Spleen (tissue), 11 donors: ENCODE data around the gene NUMB. TPM values are rescaled to one million over a fixed set of nuclear protein-coding genes. Genes with fewer than 3 reads are reported as not detected.

ENCODE experiments used
- DNase-seq: peaks from one replicate; pipeline ENCODE4 v3.0.0-alpha.2; 2020
- H3K27ac ChIP-seq, 8 donors: fragments of 200-600 bp; sonication (generic) in 7 of 8; 1 replicate in 4 of 8; 2 replicates in 4 of 8; pipeline versions ENCODE4 v1.5.0 to v1.8.0; 2016 to 2021; ENCODE audit warnings: inconsistent platforms in 4 of 8, mild to moderate bottlenecking in 4 of 8, moderate library complexity in 1 of 8
- H3K27me3 ChIP-seq, 7 donors: fragments of 200-600 bp; sonication (generic) in 6 of 7; replicated peaks in 1 of 7; 1 replicate in 4 of 7; 2 replicates in 3 of 7; pipeline versions ENCODE4 v1.5.0 to v1.8.0; 2016 to 2021; ENCODE audit warnings: inconsistent platforms in 3 of 7, mild to moderate bottlenecking in 1 of 7
- H3K36me3 ChIP-seq, 6 donors: fragments of 200-600 bp; sonication (generic) in 5 of 6; 1 replicate in 4 of 6; 2 replicates in 2 of 6; pipeline versions ENCODE4 v1.5.0 to v1.8.0; 2016 to 2021; ENCODE audit warnings: inconsistent platforms in 2 of 6
- H3K4me1 ChIP-seq, 6 donors: fragments of 200-600 bp; sonication (generic) in 5 of 6; 1 replicate in 3 of 6; 2 replicates in 3 of 6; pipeline versions ENCODE4 v1.5.0 to v1.8.0; 2016 to 2021; ENCODE audit warnings: inconsistent platforms in 3 of 6
- H3K4me3 ChIP-seq, 8 donors: fragments of 200-600 bp; sonication (generic) in 7 of 8; 1 replicate in 4 of 8; 2 replicates in 4 of 8; pipeline versions ENCODE4 v1.5.0 to v1.8.0; 2016 to 2021; ENCODE audit warnings: inconsistent platforms in 4 of 8, mild to moderate bottlenecking in 4 of 8, moderate library complexity in 2 of 8
- H3K9me3 ChIP-seq, 8 donors: fragments of 200-600 bp; sonication (generic) in 7 of 8; 1 replicate in 4 of 8; 2 replicates in 4 of 8; pipeline versions ENCODE4 v1.5.0 to v1.8.0; 2016 to 2021; ENCODE audit warnings: inconsistent platforms in 4 of 8
- POLR2A ChIP-seq, 3 donors: fragments of 450-650 bp; IDR thresholded peaks; one replicate each; pipeline ENCODE4 v1.5.1; 2017; ENCODE audit warnings: antibody characterized with exemption in 3 of 3, mild to moderate bottlenecking in 1 of 3
- POLR2AphosphoS5 ChIP-seq, 3 donors: sonication (generic); formaldehyde crosslinking; IDR thresholded peaks; one replicate each; pipeline ENCODE4 v1.5.1; 2017; ENCODE audit warnings: antibody characterized with exemption in 3 of 3
- WGBS, 5 donors: extraction: QIAGEN DNeasy Blood & Tissue Kit in 3 of 5; methylation state at CpG; one replicate each; pipeline versions ENCODE4 v1.1.5 to v1.1.7; 2013 to 2018; 5-methylcytosine and 5-hydroxymethylcytosine counted together
- intact Hi-C: fragments of 100-400 bp; cut with DNase I; formaldehyde crosslinking; loops from one replicate; pipeline ENCODE4 v1.15.0; 2023; ENCODE audit warnings: low total_unique reads
- polyA plus RNA-seq, 3 donors: library from polyadenylated mRNA; stranded (reverse); fragments of 200-250 nt; gene quantifications; one replicate each; pipeline ENCODE4 v1.2.1, GENCODE V29; 2013
- total RNA-seq, 7 donors: library from RNA; depleted of rRNA in 3 of 7; stranded (reverse); fragments of >200 nt in 3 of 7; fragmentation: NEBNext Ultra II Directional in 4 of 7; extraction: Animal tissue kit (Norgen Biotek cat#: 25700) in 4 of 7; gene quantifications; one replicate each; pipeline versions ENCODE4 v1.1.0 to v1.2.1, GENCODE V29; 2016 to 2021
- TF ChIP-seq, protein P1 (sequence below), 11 experiments: fragments of 200-600 bp in 7 of 11; fragments of 450-650 bp in 4 of 11; sonication (generic) in 4 of 11; IDR thresholded peaks in 8 of 11; conservative IDR thresholded peaks in 3 of 11; 1 replicate in 7 of 11; 2 replicates in 4 of 11; pipeline versions ENCODE4 v1.4.0 to v1.8.0; 2016 to 2021; ENCODE audit warnings: antibody characterized with exemption in 11 of 11, inconsistent platforms in 4 of 11, mild to moderate bottlenecking in 1 of 11
- donor health status: healthy with polysubstance abuse.
- donor health status: DM: no; HTN: no; CAD: no; lungs with moderate emphysema.
- donor health status: DM: no; HTN: no; CAD: no.
- donor health status: Bipolar disorder and iron deficiency.
- donor health status: healthy.
- donor health status: DM: no; HTN: no; CAD: no.
- donor health status: DM: yes; HTN: yes; CAD: no.

The NUMB gene
- total and polyA plus RNA-seq, 10 donors, result 19.8 to 165 (median 92.9) TPM

DNA sequence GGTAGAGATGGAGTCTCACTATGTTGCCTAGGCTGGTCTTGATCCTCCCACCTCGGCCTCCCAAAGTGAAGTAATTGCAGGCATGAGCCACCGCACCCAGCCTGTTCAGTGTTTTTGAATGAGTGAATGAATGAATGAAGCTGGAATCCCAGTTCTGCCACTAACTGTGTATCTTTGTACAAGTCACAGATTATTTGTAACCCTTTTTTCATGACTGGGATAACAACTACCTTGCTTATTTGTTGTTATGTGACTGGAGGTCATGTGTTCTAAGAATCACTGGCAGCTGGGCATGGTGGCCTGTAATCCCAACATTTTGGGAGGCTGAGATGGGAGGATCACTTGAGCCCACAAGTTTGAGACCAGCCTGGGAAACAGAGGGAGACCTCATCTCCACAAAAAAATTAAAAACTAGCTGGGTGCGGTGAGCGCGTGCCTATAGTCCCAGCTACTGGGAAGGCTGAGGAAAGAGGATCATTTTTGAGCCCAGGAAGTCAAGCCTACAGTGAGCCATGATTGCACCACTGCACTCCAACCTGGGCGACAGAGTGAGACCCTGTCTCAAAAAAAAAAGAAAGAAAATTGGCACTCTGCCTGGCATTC lies 13.3 kb upstream of the NUMB start:
- peaks cover 0 to 26% (median 6%) of the 10 kb centered on the region in 6 donors for H3K4me1 ChIP-seq
- no peak for DNase-seq
- intact Hi-C loops, result no loop called here
- H3K9me3 ChIP-seq, result no peaks in the 10 kb centered on the region
- no peaks in the 10 kb centered on the region for H3K36me3 ChIP-seq
- no peak overlapping the region for H3K4me3 ChIP-seq
- TF ChIP-seq, protein P1, sequence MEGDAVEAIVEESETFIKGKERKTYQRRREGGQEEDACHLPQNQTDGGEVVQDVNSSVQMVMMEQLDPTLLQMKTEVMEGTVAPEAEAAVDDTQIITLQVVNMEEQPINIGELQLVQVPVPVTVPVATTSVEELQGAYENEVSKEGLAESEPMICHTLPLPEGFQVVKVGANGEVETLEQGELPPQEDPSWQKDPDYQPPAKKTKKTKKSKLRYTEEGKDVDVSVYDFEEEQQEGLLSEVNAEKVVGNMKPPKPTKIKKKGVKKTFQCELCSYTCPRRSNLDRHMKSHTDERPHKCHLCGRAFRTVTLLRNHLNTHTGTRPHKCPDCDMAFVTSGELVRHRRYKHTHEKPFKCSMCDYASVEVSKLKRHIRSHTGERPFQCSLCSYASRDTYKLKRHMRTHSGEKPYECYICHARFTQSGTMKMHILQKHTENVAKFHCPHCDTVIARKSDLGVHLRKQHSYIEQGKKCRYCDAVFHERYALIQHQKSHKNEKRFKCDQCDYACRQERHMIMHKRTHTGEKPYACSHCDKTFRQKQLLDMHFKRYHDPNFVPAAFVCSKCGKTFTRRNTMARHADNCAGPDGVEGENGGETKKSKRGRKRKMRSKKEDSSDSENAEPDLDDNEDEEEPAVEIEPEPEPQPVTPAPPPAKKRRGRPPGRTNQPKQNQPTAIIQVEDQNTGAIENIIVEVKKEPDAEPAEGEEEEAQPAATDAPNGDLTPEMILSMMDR (IDR thresholded peaks at IDR 0.05 in 8 of 11, conservative IDR thresholded peaks at IDR 0.05 in 3 of 11), result no peak
- TF ChIP-seq POLR2A (IDR thresholded peaks at IDR 0.05) (no peak), POLR2AphosphoS5 (IDR thresholded peaks at IDR 0.05) (no peak)
- no peak overlapping the region for H3K27ac ChIP-seq
- H3K27me3 ChIP-seq, result no peaks in the 10 kb centered on the region
- 72 to 82% (median 77%) methylated on average over 6 of the region's 6 CpGs for WGBS, 5 donors

DNA sequence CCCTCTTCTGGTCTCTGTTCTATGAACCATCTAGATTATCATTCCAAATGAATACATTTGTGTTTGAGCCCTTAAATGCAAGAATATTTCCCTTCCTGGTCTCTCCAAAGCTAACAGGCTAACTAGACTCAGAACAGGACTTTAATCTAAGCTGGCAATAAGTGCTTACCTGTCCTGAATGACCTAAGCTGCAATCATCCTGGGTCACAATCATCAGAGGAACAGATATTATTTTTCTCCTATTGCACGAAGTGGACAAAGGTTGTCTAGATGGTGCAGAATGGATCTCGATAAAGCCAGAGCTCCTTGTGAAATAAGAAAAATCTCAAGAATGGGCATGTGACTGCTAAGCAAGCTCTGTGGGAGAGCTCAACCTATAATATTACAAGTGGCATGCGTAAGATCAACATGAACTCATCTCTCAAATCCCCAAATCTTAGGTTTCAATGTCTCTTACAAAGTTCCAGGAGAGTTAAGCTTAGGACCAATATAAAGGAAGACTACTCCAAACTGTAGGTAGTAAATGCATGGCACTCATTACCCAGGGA lies 10.6 kb upstream of the NUMB start:
- TF ChIP-seq, protein P1 (IDR thresholded peaks at IDR 0.05 in 8 of 11, conservative IDR thresholded peaks at IDR 0.05 in 3 of 11), result no peak
- TF ChIP-seq POLR2A (IDR thresholded peaks at IDR 0.05), result no peak
- TF ChIP-seq POLR2AphosphoS5 (IDR thresholded peaks at IDR 0.05), result no peak
- WGBS, 5 donors, result 91 to 96% (median 95%) methylated on average over 3 of the region's 3 CpGs
- no peak overlapping the region for H3K4me3 ChIP-seq
- peaks cover 12 to 54% (median 33%) of the 10 kb centered on the region in 6 donors for H3K4me1 ChIP-seq
- no peaks in the 10 kb centered on the region for H3K27me3 ChIP-seq
- H3K9me3 ChIP-seq, result no peaks in the 10 kb centered on the region
- no peaks in the 10 kb centered on the region for H3K36me3 ChIP-seq
- intact Hi-C loops, result loop anchor here (5.0 kb wide), 1 partner anchor 172 kb away; no protein-coding TSS in a partner anchor
- H3K27ac ChIP-seq, result no peak overlapping the region
- DNase-seq, result no peak

DNA sequence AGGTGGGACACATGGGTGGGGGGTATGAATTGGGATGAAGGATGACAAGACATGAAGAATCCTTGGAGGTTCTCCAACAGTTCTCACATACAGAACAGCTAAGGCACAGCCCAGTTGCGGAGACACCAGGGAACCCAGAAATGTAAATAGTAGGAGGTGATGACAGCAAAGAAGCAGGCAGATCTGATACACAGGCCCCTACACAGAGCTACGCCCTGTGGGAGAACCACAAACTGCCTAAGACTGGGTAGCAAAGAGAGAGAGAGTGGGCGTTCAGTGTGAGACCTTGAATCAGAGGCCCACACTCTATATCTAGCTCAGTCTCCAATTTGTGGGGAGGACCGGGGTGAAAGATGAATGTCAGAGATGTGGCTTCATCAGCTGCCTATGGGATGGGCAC lies 9.5 kb upstream of the NUMB start:
- no peaks in the 10 kb centered on the region for H3K27me3 ChIP-seq
- WGBS, 5 donors, result 78 to 89% (median 83%) methylated on average over 4 of the region's 4 CpGs
- H3K4me3 ChIP-seq, result no peak overlapping the region
- H3K9me3 ChIP-seq, result no peaks in the 10 kb centered on the region
- intact Hi-C loops, result loop anchor here (5.0 kb wide), 1 partner anchor 170 kb away; no protein-coding TSS in a partner anchor
- DNase-seq, result no peak
- peak overlapping the region in 4 of 8 donors; percentile 82 to 93 (median 89) for H3K27ac ChIP-seq
- H3K36me3 ChIP-seq, result no peaks in the 10 kb centered on the region
- H3K4me1 ChIP-seq, result peaks cover 17 to 65% (median 44%) of the 10 kb centered on the region in 6 donors
- TF ChIP-seq POLR2A (IDR thresholded peaks at IDR 0.05) (no peak), POLR2AphosphoS5 (IDR thresholded peaks at IDR 0.05) (no peak)
- TF ChIP-seq, protein P1 (IDR thresholded peaks at IDR 0.05 in 8 of 11, conservative IDR thresholded peaks at IDR 0.05 in 3 of 11), result no peak

DNA sequence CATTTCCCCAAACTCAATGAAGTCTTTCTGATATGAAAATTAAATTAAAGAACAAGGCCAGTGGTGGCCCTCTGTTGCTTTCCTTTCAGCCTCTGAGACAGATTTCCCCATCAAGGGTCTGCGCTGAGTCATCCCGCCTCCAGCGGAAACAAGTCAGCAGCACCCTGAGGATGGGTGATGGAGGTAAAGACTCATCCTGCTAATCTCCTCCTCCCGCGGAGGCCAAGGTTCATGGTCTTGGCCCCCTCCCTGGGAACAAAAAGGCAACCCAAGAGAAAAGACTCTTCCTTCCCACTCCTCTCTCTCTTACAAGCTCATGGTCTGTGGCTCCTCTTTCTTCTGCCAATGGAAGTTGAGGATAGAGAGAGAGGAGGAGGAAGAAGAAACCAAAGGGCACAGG lies 9.0 kb upstream of the NUMB start:
- TF ChIP-seq POLR2AphosphoS5 (IDR thresholded peaks at IDR 0.05), result peak in 1 of 3 donors; percentile 59
- TF ChIP-seq, protein P1 (IDR thresholded peaks at IDR 0.05 in 8 of 11, conservative IDR thresholded peaks at IDR 0.05 in 3 of 11), result no peak
- H3K9me3 ChIP-seq, result no peaks in the 10 kb centered on the region
- peak overlapping the region in 6 of 8 donors; percentile 82 to 93 (median 88) for H3K27ac ChIP-seq
- peaks cover 20 to 68% (median 48%) of the 10 kb centered on the region in 6 donors for H3K4me1 ChIP-seq
- intact Hi-C loops, result loop anchor here (5.0 kb wide), 1 partner anchor 170 kb away; no protein-coding TSS in a partner anchor
- DNase-seq, result peak; percentile 86
- H3K27me3 ChIP-seq, result no peaks in the 10 kb centered on the region
- H3K36me3 ChIP-seq, result no peaks in the 10 kb centered on the region
- peak overlapping the region in 1 of 8 donors; percentile 63 for H3K4me3 ChIP-seq
- 61 to 83% (median 76%) methylated on average over 5 of the region's 5 CpGs for WGBS, 5 donors
